H9 (cell line): Measurements from ENCODE around the gene RANBP17. TPM values are rescaled to one million over a fixed set of nuclear protein-coding genes. Genes with fewer than 3 reads are reported as not detected.
A peak's percentile ranks its signal among the peaks of the same experiment; 100 is the strongest.

Source experiments
- DNase-seq: peaks from one replicate; pipeline ENCODE4 v3.0.0-alpha.2; 2017
- H2AFZ ChIP-seq: one replicate; pipeline ENCODE4 v1.6.1; 2013; ENCODE audit warnings: mild to moderate bottlenecking, low read length, control low read depth, moderate library complexity
- H2AK5ac ChIP-seq: 2 replicates; pipeline ENCODE4 v1.6.1; 2013; ENCODE audit warnings: low read length, control low read depth, mixed read lengths; ENCODE audit not compliant: insufficient read length
- H2BK120ac ChIP-seq: one replicate; pipeline ENCODE4 v1.6.1; 2013; ENCODE audit warnings: low read depth, mild to moderate bottlenecking, low read length, control low read depth, inconsistent platforms; ENCODE audit not compliant: poor library complexity, severe bottlenecking
- H2BK12ac ChIP-seq: 2 replicates; pipeline ENCODE4 v1.6.1; 2013; ENCODE audit warnings: low read length, control low read depth, mixed read lengths, low read depth; ENCODE audit not compliant: insufficient read length
- H2BK15ac ChIP-seq: 2 replicates; pipeline ENCODE4 v1.6.1; 2013; ENCODE audit warnings: low read depth, low read length, control low read depth
- H2BK20ac ChIP-seq: one replicate; pipeline ENCODE4 v1.6.1; 2013; ENCODE audit warnings: low read depth, mild to moderate bottlenecking, low read length, control low read depth, inconsistent platforms; ENCODE audit not compliant: poor library complexity, severe bottlenecking
- H2BK5ac ChIP-seq: 2 replicates; pipeline ENCODE4 v1.6.1; 2013; ENCODE audit warnings: low read length, control low read depth, mixed read lengths; ENCODE audit not compliant: insufficient read length
- H3K14ac ChIP-seq: 2 replicates; pipeline ENCODE4 v1.6.1; 2013; ENCODE audit warnings: low read length, control low read depth; ENCODE audit not compliant: insufficient read depth
- H3K18ac ChIP-seq: 2 replicates; pipeline ENCODE4 v1.6.1; 2013; ENCODE audit warnings: low read depth, mild to moderate bottlenecking, mixed read lengths, low read length, control low read depth; ENCODE audit not compliant: insufficient read length
- H3K23ac ChIP-seq: 2 replicates; pipeline ENCODE4 v1.6.1; 2013; ENCODE audit warnings: low read length, control low read depth, mixed read lengths, low read depth; ENCODE audit not compliant: insufficient read length
- H3K23me2 ChIP-seq: 2 replicates; pipeline ENCODE4 v1.6.1; 2013; ENCODE audit warnings: low read depth, mild to moderate bottlenecking, mixed read lengths, low read length, control low read depth; ENCODE audit not compliant: insufficient read length, poor library complexity, severe bottlenecking
- H3K27ac ChIP-seq: 2 replicates; pipeline ENCODE4 v1.5.1; 2013; ENCODE audit warnings: low read length, control low read depth, mixed read lengths, low read depth; ENCODE audit not compliant: insufficient read length
- H3K27me3 ChIP-seq: 2 replicates; pipeline ENCODE4 v1.6.1; 2013; ENCODE audit warnings: low read length, control low read depth, inconsistent platforms; ENCODE audit not compliant: insufficient read depth
- H3K4ac ChIP-seq: 2 replicates; pipeline ENCODE4 v1.6.1; 2013; ENCODE audit warnings: low read depth, mild to moderate bottlenecking, control low read depth, inconsistent platforms, low read length, moderate library complexity
- H3K4me1 ChIP-seq: 2 replicates; pipeline ENCODE4 v1.6.1; 2013; ENCODE audit warnings: low read length, control low read depth, inconsistent platforms; ENCODE audit not compliant: insufficient read depth
- H3K4me2 ChIP-seq: 2 replicates; pipeline ENCODE4 v1.6.1; 2013; ENCODE audit warnings: low read length, control low read depth, mixed read lengths; ENCODE audit not compliant: insufficient read length, insufficient read depth
- H3K56ac ChIP-seq: 2 replicates; pipeline ENCODE4 v1.6.1; 2013; ENCODE audit warnings: low read depth, mild to moderate bottlenecking, mixed read lengths, low read length, control low read depth; ENCODE audit not compliant: insufficient read length
- H3K79me1 ChIP-seq: 2 replicates; pipeline ENCODE4 v1.6.1; 2013; ENCODE audit warnings: low read depth, mild to moderate bottlenecking, moderate library complexity, low read length, control low read depth, inconsistent platforms; ENCODE audit not compliant: insufficient read depth, poor library complexity, severe bottlenecking
- H3K79me2 ChIP-seq: 2 replicates; pipeline ENCODE4 v1.6.1; 2013; ENCODE audit warnings: low read length, control low read depth, inconsistent platforms; ENCODE audit not compliant: insufficient read depth
- H3K9ac ChIP-seq: 2 replicates; pipeline ENCODE4 v1.6.1; 2013; ENCODE audit warnings: low read length, control low read depth, mixed read lengths; ENCODE audit not compliant: insufficient read length; ENCODE audit errors: extremely low read depth
- H3K9me3 ChIP-seq: one replicate; pipeline ENCODE4 v1.6.1; 2013; ENCODE audit warnings: low read depth, low read length, inconsistent platforms; ENCODE audit not compliant: control insufficient read depth
- H3T11ph ChIP-seq: one replicate; pipeline ENCODE4 v1.6.1; 2013; ENCODE audit warnings: mild to moderate bottlenecking, low read length, control low read depth, inconsistent platforms
- H4K20me1 ChIP-seq: one replicate; pipeline ENCODE4 v1.6.1; 2013; ENCODE audit not compliant: control insufficient read depth, insufficient read length, insufficient read depth
- H4K5ac ChIP-seq: 2 replicates; pipeline ENCODE4 v1.6.1; 2013; ENCODE audit warnings: low read depth, mild to moderate bottlenecking, mixed read lengths, low read length, control low read depth; ENCODE audit not compliant: insufficient read length
- H4K8ac ChIP-seq: replicated peaks from 2 replicates; pipeline ENCODE4 v1.6.1; 2013; ENCODE audit warnings: low read length, control low read depth, mixed read lengths, low read depth; ENCODE audit not compliant: insufficient read length
- H4K91ac ChIP-seq: 2 replicates; pipeline ENCODE4 v1.6.1; 2013; ENCODE audit warnings: low read depth, mild to moderate bottlenecking, moderate library complexity, mixed read lengths, low read length, control low read depth; ENCODE audit not compliant: insufficient read length
- H3K27ac Mint-ChIP-seq, 3 experiments: 2 replicates in 2 of 3; 3 replicates in 1 of 3; pipeline ENCODE4 v1.8.0; 2020 to 2021; ENCODE audit warnings: mixed read lengths in 3 of 3, mild to moderate bottlenecking in 1 of 3, moderate library complexity in 1 of 3
- H3K27me3 Mint-ChIP-seq: 2 replicates; pipeline ENCODE4 v1.8.0; 2021; ENCODE audit warnings: low read depth, mild to moderate bottlenecking, moderate library complexity, mixed read lengths
- H3K36me3 Mint-ChIP-seq, 3 experiments: 2 replicates in 2 of 3; 3 replicates in 1 of 3; pipeline ENCODE4 v1.8.0; 2020 to 2021; ENCODE audit warnings: low read depth in 3 of 3, mixed read lengths in 3 of 3; ENCODE audit not compliant: insufficient read depth in 1 of 3
- H3K4me1 Mint-ChIP-seq, 2 experiments: 2 replicates each; pipeline ENCODE4 v1.8.0; 2020; ENCODE audit warnings: mixed read lengths in 2 of 2
- H3K4me3 Mint-ChIP-seq, 2 experiments: 2 replicates in 1 of 2; 3 replicates in 1 of 2; pipeline ENCODE4 v1.8.0; 2020 to 2021; ENCODE audit warnings: mild to moderate bottlenecking in 2 of 2, mixed read lengths in 2 of 2, moderate library complexity in 1 of 2
- H3K9me3 Mint-ChIP-seq, 2 experiments: 2 replicates in 1 of 2; 3 replicates in 1 of 2; pipeline ENCODE4 v1.8.0; 2020; ENCODE audit warnings: mild to moderate bottlenecking in 2 of 2, mixed read lengths in 2 of 2, moderate library complexity in 1 of 2
- CTCF ChIP-seq: fragments of 200-600 bp; sonication (generic); conservative IDR thresholded peaks from 3 replicates; pipeline ENCODE4 v1.8.0; 2021; ENCODE audit warnings: antibody characterized with exemption, mild to moderate bottlenecking
- WGBS: extraction: QIAGEN DNeasy Blood & Tissue Kit; methylation state at CpG from one replicate; pipeline ENCODE4 v1.1.7; 2013; ENCODE audit warnings: missing lambda C conversion rate, low lambda C conversion rate, mixed read lengths; ENCODE audit not compliant: insufficient read length; ENCODE audit errors: extremely low coverage; 5-methylcytosine and 5-hydroxymethylcytosine counted together
- total RNA-seq: library from RNA; stranded (reverse); gene quantifications from 2 replicates; pipeline ENCODE4 v1.2.1, GENCODE V29; 2021

RANBP17 gene
- total RNA-seq, 1 experiment from 2014 or later = 16.5 TPM

- Histone ChIP-seq H2BK20ac (no peak overlapping the region), H4K5ac (no peak overlapping the region), H3K14ac (no peak overlapping the region), H4K8ac (no peak overlapping the region), H2BK12ac (no peak overlapping the region), H3K79me1 (no peaks in the 10 kb centered on the region), H3K79me2 (no peaks in the 10 kb centered on the region), H2BK5ac (no peak overlapping the region), H3K27me3 (no peaks in the 10 kb centered on the region; the same call in 1 of the 2 replicates), H2AK5ac (no peak overlapping the region), H3T11ph (no peak overlapping the region), H4K20me1 (no peaks in the 10 kb centered on the region), H3K23me2 (no peaks in the 10 kb centered on the region), H3K23ac (no peak overlapping the region), H3K4ac (no peak overlapping the region), H3K4me2 (no peak overlapping the region), H3K56ac (no peak overlapping the region), H2AFZ (no peak overlapping the region), H2BK15ac (no peak overlapping the region), H2BK120ac (no peak overlapping the region), H3K18ac (no peak overlapping the region), H4K91ac (no peak overlapping the region), H3K27ac (no peak overlapping the region), H3K4me1 (no peaks in the 10 kb centered on the region), H3K9ac (no peak overlapping the region), H3K9me3 (no peaks in the 10 kb centered on the region)
- Mint-ChIP-seq H3K27ac (no peak overlapping the region), H3K36me3 (no peaks in the 10 kb centered on the region), H3K9me3 (no peaks in the 10 kb centered on the region; a peak in 1 of 5 replicates), H3K4me3 (no peak overlapping the region), H3K27me3 (peaks cover 20% of the 10 kb centered on the region), H3K4me1 (peaks cover 0 to 4% of the 10 kb centered on the region in 2 experiments; a peak in 1 of 4 replicates)
- DNase-seq = peak; percentile 62
- TF ChIP-seq CTCF = peak; percentile 82
- no CpG with 5 or more reads among the region's 17 CpGs for WGBS
Measured at GRCh38 chr5:171342362-171343111, 480.7 kb downstream of the RANBP17 start.
